Stromal cell of bone marrow (primary cell): ENCODE measurements around the gene CLEC4C.
A peak's percentile ranks its signal among the peaks of the same experiment; 100 is the strongest.
"Not testable (repeated sequence)": the region's sequence is repeated elsewhere in the genome, so short reads cannot be mapped to it uniquely, and the experiment has no call there.

ENCODE experiments used
- DNase-seq: peaks from one replicate; pipeline ENCODE4 v3.0.0-alpha.2; 2012; ENCODE audit warnings: low read depth

The CLEC4C gene

GRCh38 chr12:7747246-7747645 is at the start of gene CLEC4C:
CLEC4C (minus strand) TSS chr12:7747375; CDS start chr12:7747348, 27 bp downstream.
- no peak for DNase-seq

DNA sequence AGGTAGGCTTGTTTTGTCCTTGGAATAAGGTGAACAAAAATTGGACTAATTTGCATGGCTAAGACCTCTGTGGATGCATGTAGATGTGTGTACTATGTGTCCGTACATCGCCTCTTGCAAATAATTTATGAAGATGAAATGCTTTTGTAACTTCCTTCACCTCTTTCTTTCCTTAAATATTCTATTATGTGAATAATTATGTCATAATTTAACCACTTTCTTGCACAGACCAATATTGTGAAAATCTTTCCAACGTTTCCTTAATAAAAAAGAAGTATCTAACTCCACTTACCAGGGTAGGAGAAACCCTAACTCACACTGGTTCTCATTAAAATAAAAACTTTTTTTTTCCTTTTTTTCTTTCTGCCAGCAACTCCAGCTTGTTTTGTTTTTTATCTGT is 46.0 kb upstream of the CLEC4C start:
- DNase-seq = no peak

GRCh38 chr12:7788884-7789528 is 41.8 kb upstream of the CLEC4C start, which contains the start of gene NANOG:
NANOG (plus strand) TSS chr12:7789402; CDS start chr12:7789615, 213 bp downstream.
- not testable (repeated sequence) for DNase-seq

GRCh38 chr12:7788294-7788660 is 41.1 kb upstream of the CLEC4C start:
- DNase-seq = no peak

DNA sequence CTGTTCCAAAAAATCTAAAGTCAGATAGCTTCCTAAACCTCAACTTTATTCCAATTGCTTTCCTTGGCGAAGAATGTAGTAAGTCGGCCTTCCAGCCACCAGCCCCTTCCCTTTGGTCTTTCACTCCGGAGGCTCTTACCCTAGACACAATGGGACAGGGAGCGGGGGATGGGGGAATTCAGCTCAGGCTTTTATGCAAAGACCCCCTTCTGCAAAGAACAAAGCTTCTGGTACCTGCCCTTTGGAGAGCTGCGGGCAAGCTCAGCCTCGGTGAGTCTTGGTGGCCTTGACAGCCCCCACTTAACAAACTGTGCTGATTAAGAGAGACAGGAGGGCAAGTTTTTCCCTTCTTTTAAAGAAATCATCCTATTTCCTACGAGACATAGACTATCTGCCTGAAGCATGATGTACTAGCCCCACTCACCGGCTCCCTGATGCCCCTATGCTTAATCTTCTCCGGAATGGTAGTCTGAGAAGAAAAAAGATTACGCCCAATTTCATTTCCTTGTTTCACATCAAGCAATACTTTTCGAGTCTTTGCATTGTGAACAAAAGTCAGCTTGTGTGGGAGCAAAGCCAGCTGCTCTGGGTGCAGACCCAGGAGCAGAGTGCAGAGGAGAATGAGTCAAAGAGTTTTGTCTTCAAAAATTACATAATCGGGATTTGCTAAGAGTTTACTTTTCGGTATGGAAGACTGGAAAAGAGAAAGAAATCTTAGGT is 40.6 kb upstream of the CLEC4C start:
- peak; percentile 28 for DNase-seq

DNA sequence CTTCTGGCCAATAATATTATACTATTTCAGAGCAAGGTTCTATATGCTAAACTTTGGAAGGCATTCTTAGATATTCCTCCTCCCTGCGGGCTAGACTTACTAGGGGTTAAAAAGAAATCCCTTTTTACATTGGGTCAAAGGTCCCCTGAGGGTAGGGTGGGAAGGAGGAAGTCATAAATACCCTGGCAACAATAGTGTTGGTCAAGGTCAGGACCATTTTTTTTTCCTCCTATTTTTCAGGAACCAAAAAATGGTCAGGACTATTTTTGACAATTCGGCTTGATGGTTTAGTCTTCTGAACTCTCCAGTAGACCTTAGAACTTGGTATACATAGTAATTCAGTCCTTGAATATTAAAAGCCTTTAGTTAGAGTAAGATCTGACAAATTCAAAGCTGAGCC is 37.5 kb upstream of the CLEC4C start:
- DNase-seq = no peak

DNA sequence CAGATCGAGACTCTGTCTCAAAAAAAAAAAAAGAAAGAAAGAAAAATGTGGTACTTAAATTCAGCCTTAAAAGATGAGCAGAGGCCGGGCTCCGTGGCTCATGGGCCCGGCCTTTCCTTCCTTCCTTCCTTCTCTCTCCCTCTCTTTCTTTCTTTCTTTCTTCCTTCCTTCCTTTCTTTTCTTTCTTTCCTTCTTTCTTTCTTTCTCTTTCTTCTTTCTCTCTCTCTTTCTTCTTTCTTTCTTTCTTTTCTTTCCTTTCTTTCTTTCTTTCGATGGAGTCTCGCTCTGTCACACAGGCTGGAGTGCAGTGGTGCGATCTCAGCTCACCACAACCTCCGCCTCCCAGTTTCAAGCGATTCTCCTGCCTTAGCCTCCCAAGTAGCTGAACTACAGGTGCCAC is 36.3 kb upstream of the CLEC4C start:
- not testable (repeated sequence) for DNase-seq

DNA sequence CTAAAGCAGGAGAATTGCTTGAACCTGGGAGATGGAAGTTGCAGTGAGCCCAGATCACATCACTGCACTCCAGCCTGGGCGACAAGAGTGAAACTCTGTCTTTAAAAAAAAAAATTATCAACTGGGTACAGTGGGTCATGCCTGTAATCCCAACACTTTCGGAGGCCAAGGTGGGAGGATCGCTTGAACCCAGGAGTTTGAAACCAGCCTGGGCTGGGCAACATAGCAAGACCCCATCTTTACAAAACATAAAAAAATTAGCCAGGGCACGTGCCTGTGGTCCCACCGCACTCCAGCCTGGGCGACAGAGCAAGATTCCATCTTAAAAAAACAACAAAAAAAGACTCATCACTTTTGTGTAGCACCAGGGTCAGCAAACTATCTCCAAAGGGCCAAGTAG is 34.9 kb upstream of the CLEC4C start:
- no peak for DNase-seq

DNA sequence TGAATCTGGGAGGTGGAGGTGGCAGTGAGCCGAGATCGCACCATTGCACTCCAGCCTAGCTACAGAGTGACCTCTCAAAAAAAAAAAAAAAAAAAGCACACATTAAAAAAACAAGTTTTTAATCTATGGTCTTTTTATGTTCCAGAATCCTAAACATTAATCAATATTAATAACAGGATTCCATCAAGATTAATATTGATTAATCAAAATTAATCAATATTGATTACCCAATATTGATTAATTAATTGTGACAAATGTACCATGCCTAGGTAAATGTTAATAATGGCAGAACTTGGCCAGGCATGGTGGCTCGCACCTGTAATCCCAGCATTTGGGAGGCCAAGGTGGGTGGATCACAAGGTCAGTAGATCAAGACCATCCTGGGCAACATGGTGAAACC is 34.1 kb upstream of the CLEC4C start:
- DNase-seq = no peak

DNA sequence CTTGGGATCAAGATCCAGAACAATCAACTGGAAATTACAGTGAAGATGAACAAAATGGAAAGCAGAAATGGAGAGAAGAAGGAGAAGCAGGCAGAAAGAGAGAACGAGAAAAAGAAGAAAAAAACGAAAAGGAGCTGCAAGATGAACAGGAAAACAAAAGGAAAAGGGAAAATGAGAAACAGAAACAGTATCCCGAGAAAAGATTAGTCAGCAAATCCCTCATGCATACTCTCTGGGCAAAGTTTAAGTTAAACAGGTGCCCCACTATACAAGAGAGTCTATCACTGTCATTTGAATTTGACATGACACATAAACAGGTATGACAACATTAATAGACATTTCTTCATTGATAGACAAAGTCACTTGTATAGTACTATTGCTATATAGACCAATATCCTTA is 22.8 kb upstream of the CLEC4C start:
- DNase-seq = no peak

GRCh38 chr12:7758766-7759140 is 11.6 kb upstream of the CLEC4C start:
- no peak for DNase-seq

GRCh38 chr12:7756993-7757392 is 9.8 kb upstream of the CLEC4C start:
- DNase-seq = no peak

- not testable (repeated sequence) for DNase-seq
Measured at GRCh38 chr12:7755668-7756067, 8.5 kb upstream of the CLEC4C start.

DNA sequence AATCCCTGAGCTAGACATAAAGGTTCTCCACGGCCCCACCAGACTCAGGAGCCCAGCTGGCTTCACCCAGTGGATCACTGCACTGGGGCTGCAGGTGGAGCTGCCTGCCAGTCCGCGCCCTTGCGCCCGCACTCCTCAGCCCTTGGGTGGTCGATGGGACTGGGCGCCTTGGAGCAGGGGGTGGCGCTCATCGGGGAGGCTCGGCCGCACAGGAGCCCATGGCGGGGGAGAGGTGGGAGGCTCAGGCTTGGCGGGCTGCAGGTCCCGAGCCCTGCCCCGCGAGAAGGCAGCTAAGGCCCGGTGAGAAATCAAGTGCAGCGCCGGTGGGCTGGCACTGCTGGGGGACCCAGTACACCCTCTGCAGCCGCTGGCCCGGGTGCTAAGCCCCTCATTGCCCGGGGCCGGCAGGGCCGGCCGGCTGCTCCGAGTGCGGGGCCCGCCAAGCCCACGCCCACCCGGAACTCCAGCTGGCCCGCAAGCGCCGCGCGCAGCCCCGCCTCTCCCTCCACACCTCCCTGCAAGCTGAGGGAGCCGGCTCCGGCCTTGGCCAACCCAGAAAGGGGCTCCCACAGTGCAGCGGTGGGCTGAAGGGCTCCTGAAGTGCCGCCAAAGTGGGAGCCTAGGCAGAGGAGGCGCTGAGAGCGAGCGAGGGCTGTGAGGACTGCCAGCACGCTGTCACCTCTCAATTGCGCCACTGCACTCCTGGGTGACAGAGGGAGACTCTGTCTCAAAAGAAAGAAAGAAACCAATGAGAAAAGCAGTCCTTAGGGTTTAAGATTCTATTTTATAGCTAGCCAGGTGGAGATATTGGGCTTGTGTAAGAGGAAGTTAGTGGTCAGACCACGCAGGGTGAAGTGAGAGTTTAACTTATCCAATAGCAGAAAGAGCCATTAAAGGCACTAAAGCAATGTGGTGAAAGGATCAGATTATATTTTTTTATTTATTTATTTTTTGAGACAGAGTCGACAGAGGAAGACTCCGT is 5.1 kb upstream of the CLEC4C start:
- not testable (repeated sequence) for DNase-seq

GRCh38 chr12:7751394-7751793 is 4.2 kb upstream of the CLEC4C start:
- DNase-seq = no peak

DNA sequence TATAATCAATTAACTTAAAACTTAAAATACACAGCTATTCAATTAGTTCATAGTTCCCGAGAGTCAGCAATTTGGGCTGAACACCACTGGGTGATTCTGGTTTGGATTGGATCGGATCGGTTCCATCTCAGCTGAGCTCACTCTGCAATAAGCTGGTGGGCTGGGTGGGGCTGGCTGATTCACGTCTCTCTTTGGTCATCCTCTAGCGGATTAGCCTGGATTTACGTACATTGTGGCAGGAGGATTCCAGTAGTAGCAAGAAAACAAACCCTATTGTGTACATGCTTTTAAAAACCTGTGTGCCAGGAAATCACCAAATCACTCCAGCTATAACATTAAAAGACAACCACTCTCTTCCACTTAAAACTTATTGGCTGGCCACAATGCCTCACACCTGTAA is 3.2 kb upstream of the CLEC4C start:
- no peak for DNase-seq

DNA sequence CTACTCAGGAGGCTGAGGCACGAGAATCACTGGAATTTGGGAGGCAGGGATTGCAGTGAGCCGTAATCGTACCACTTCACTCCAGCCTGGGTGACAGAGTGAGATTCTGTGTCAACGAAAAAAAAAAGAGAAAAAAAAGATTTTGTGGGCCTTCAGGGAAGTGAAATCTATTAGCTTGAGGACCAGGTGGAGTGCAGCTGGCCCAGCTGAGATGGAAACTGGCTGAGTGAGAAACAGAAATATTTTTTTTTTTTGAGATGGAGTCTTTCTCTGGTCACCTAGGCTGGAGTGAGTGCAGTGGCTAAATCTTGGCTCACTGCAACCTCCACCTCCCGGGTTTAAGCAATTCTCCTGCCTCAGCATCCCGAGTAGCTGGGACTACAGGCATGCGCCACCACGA is 2.3 kb upstream of the CLEC4C start:
- DNase-seq = no peak

GRCh38 chr12:7748852-7749251 is 1.7 kb upstream of the CLEC4C start:
- no peak for DNase-seq

DNA sequence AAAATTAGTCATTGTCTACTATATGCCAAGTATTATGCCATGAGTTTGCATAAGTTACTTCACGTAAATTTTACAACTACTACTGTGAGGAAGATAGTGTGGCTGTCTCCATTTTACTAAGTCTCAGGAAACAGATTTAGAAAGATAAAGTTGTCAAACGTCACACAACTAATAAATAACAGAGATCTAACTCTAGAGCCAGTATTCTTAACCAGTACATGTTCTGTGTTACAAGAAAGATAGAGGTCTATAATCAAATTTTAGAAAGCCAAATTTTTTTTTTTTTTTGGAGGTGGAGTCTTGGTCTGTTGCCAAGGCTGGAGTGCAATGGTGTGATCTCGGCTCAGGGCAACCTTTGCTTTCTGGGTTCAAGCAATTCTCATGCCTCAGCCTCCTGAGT is 14.2 kb downstream of the CLEC4C start:
- DNase-seq = no peak

DNA sequence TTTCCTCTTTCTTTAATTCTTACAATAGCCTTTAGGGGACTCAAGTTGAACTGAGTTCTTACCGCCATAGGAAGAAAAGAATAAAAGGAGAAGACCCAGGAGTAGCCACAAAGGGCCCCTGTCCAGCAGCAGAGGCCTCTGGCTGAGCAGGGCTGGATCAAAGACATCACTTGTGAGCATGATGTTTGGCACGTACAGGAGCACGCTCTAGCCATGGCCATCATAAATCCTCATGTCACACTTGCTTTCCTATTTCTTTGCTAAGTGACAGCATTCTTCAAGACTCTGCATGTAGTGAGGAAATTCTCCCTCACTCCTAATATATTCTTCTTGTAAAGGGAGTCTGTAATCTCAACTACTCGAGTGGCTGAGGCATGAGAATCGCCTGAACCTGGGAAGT is 15.7 kb downstream of the CLEC4C start:
- DNase-seq = no peak

DNA sequence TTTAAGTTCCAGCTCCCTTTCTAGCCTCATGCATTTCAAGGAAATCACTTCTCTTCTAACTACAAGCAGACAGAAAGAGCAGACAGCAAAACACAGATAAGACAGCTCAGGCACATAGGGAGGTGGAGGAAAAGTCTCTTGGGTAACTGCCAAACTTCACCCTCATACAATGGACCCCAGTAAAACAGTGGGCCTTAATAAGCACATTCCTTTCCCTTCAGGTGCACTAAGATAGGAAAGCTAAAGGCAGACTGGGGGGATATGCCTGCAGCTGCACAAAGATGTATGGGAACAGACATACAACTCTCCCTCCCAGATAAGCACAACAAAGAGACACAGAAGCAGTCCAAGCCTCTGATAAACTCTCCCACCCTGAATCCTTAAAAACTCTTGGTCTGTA is 16.2 kb downstream of the CLEC4C start:
- not testable (repeated sequence) for DNase-seq

- DNase-seq = no peak
Measured at GRCh38 chr12:7729746-7730145, 17.4 kb downstream of the CLEC4C start.

- no peak for DNase-seq
Measured at GRCh38 chr12:7723926-7724325, 23.2 kb downstream of the CLEC4C start.
